GM18517 (cell line): ENCODE data around the gene CSNK2B.

ENCODE experiments used
- ATAC-seq: cut with Tn5 transposase; IDR thresholded peaks from one replicate; pipeline ENCODE4 v1.9.1; 2021; ENCODE audit warnings: mild to moderate bottlenecking, moderate library complexity; ENCODE audit not compliant: unreplicated experiment

CSNK2B gene

GRCh38 chr6:31710523-31711219 lies 44.8 kb downstream of the CSNK2B start:
- no peak for ATAC-seq

GRCh38 chr6:31711233-31711632 lies 45.4 kb downstream of the CSNK2B start:
- ATAC-seq: no peak

- ATAC-seq: no peak
Measured at GRCh38 chr6:31712296-31712695, 46.4 kb downstream of the CSNK2B start.

GRCh38 chr6:31713465-31713864 lies 47.6 kb downstream of the CSNK2B start:
- no peak for ATAC-seq

- ATAC-seq: no peak
Measured at GRCh38 chr6:31713991-31714684, 48.3 kb downstream of the CSNK2B start.

- ATAC-seq: no peak
Measured at GRCh38 chr6:31715022-31715958, 49.4 kb downstream of the CSNK2B start, which contains the start of gene LY6G6D. Gene LY6G6D, plus strand, starts transcription at chr6:31715348. Its CDS starts 8 bp downstream, at chr6:31715356.

- ATAC-seq: no peak
Measured at GRCh38 chr6:31717499-31718222, 51.8 kb downstream of the CSNK2B start.

- no peak for ATAC-seq
Measured at GRCh38 chr6:31718265-31718664, 52.4 kb downstream of the CSNK2B start.

- ATAC-seq: no peak
Measured at GRCh38 chr6:31719001-31719400, 53.1 kb downstream of the CSNK2B start.
